Stimulated activated naive CD8-positive, alpha-beta T cell treated with anti-CD3 and anti-CD28 coated beads, Interleukin-15, amount 100 ng/mL, for 72 hours (primary cell): ENCODE results near the gene VOPP1.

ENCODE experiments used
- ATAC-seq: fragments of 150-1000 bp; cut with Tn5 transposase; 2 replicates; pipeline ENCODE4 v1.10.0; 2021; ENCODE audit warnings: mild to moderate bottlenecking, moderate library complexity
- DNase-seq, 2 donors: peaks; one replicate each; pipeline ENCODE4 v3.0.0; 2021 to 2022
- H3K27ac Mint-ChIP-seq, 2 donors: one replicate each; pipeline ENCODE4 v1.8.0; 2022; ENCODE audit warnings: mild to moderate bottlenecking in 2 of 2, mixed read lengths in 2 of 2, moderate library complexity in 2 of 2
- H3K27me3 Mint-ChIP-seq: one replicate; pipeline ENCODE4 v1.8.0; 2022; ENCODE audit warnings: mixed read lengths
- H3K4me1 Mint-ChIP-seq: one replicate; pipeline ENCODE4 v1.8.0; 2022; ENCODE audit warnings: mild to moderate bottlenecking, mixed read lengths
- H3K4me3 Mint-ChIP-seq, 2 donors: one replicate each; pipeline ENCODE4 v1.8.0; 2022; ENCODE audit warnings: mild to moderate bottlenecking in 2 of 2, mixed read lengths in 2 of 2, moderate library complexity in 1 of 2
- H3K9me3 Mint-ChIP-seq, 2 donors: one replicate each; pipeline ENCODE4 v1.8.0; 2022; ENCODE audit warnings: mixed read lengths in 2 of 2

The VOPP1 gene

GRCh38 chr7:55569797-55570196 is 2.5 kb downstream of the VOPP1 start:
- H3K27ac Mint-ChIP-seq = peak overlapping the region; percentile 70 to 90
- ATAC-seq (peak; percentile 70), DNase-seq (peak; percentile 36 to 62)
- H3K4me3 Mint-ChIP-seq = peak overlapping the region; percentile 90 to 94
- H3K27me3 Mint-ChIP-seq = no peaks in the 10 kb centered on the region
- H3K9me3 Mint-ChIP-seq = no peaks in the 10 kb centered on the region
- peaks cover 85% of the 10 kb centered on the region for H3K4me1 Mint-ChIP-seq

DNA sequence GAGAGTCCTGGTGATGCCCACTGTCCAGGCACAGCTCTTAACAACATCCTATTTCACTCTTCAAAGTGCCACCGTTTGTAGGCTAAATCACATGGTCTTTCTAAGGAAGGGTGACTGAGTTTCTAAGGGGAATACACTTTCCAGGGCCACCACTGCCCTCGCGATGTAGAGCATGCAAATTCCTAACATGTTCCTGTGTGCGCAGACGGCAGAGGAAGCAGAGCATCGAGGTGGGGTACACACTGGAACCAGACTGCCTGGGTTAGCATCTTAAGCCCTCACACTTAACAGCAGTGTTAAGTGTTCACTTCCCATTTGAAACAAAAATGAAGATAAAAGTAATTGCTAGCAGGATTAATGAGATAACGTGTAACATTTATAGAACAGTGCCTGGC is 3.0 kb downstream of the VOPP1 start:
- Mint-ChIP-seq H3K9me3 (no peaks in the 10 kb centered on the region), H3K27ac (peak overlapping the region; percentile 77 to 90), H3K27me3 (no peaks in the 10 kb centered on the region), H3K4me3 (peak overlapping the region; percentile 90 to 94), H3K4me1 (peaks cover 86% of the 10 kb centered on the region)
- ATAC-seq (no peak), DNase-seq (no peak)

DNA sequence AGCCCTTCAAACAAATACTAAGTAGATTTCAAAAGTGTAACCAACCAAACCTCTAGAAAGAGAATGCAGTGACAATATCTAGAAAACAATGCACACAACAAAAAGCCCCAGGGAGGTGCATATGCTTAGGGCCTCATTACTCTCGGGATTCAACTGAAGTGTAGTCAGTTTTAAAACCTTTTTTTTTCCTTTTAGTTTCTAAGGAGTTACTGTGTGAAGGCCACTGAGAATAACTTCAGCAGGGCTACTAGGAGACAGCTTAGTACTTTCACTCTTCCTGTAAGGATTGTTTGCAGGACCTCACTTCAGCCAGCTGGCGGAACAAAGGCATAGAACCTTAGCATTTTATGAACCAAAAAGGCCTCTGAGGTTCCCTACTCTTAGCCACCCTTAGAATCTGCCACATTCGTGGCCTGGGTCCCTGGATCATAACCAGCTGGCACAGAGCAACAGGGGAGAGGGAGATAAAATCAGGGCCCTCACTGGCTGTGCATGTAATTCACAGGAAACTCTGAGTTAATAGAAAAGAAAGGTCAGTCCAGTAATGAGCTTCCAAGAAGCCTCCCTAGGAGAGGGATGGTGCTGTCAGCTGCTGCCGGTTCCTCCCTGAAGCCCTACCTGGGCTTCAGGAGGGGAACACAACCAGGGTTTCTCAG is 3.6 kb downstream of the VOPP1 start:
- H3K9me3 Mint-ChIP-seq = no peaks in the 10 kb centered on the region
- ATAC-seq (no peak), DNase-seq (no peak)
- no peaks in the 10 kb centered on the region for H3K27me3 Mint-ChIP-seq
- H3K4me1 Mint-ChIP-seq = peaks cover 86% of the 10 kb centered on the region
- H3K4me3 Mint-ChIP-seq = peak overlapping the region; percentile 90 to 94
- peak overlapping the region; percentile 36 to 77 for H3K27ac Mint-ChIP-seq

GRCh38 chr7:55567571-55567970 is 4.7 kb downstream of the VOPP1 start:
- Mint-ChIP-seq H3K27me3 (no peaks in the 10 kb centered on the region), H3K27ac (peak overlapping the region in 1 of 2 donors; percentile 12), H3K4me1 (peaks cover 78% of the 10 kb centered on the region), H3K9me3 (no peaks in the 10 kb centered on the region), H3K4me3 (peak overlapping the region; percentile 65 to 90)
- ATAC-seq (no peak), DNase-seq (peak in 1 of 2 donors; percentile 31)

DNA sequence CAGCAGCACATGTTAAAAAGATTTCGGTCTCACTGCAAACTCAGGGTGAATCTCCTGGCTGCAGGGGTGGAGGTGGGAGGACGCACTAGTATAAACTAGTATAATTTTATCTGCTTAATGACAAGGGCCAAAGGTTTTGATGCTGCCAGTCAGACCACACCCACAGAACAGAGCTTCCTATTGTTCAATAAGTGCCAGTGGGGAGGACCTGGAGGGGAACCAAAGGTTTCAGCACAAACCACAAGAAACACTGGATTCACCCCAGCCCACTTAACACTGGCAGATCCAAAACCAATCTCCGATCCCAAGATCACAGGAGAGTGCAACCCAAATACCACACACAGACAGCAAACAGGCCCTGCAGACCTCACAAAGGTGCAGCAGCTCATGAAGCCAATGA is 6.6 kb downstream of the VOPP1 start:
- no peaks in the 10 kb centered on the region for H3K27me3 Mint-ChIP-seq
- no peaks in the 10 kb centered on the region for H3K9me3 Mint-ChIP-seq
- H3K4me1 Mint-ChIP-seq = peaks cover 92% of the 10 kb centered on the region
- DNase-seq = no peak
- peak overlapping the region; percentile 32 to 50 for H3K4me3 Mint-ChIP-seq
- ATAC-seq = no peak
- H3K27ac Mint-ChIP-seq = no peak overlapping the region

GRCh38 chr7:55563596-55564325 is 8.5 kb downstream of the VOPP1 start:
- no peak overlapping the region for H3K4me3 Mint-ChIP-seq
- no peak for DNase-seq
- no peak overlapping the region for H3K27ac Mint-ChIP-seq

DNA sequence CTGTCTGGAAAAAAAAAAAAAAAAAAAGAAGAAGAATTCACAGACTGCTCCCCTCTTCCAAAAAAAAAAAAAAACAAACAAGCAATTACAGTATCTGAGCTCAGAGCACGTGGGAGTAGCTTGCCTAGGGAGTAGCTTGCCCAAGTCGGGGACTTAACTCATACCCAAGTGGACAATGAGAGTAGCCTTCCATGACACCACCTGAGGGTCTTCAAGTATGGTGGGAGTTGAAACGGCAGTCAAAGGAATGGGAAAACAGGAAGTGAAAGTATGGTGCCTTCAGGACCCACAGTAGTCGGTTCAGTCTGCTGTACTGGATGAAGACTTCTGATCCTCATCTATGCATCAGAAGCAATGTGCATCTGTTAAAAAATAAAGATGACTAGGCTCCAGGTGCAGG is 10.6 kb downstream of the VOPP1 start:
- Mint-ChIP-seq H3K9me3 (no peaks in the 10 kb centered on the region), H3K27ac (peak overlapping the region in 1 of 2 donors; percentile 71), H3K4me1 (peaks cover 92% of the 10 kb centered on the region), H3K27me3 (no peaks in the 10 kb centered on the region), H3K4me3 (no peak overlapping the region)
- ATAC-seq (no peak), DNase-seq (no peak)

More at GRCh38 chr7:55563596-55564325, 8.5 kb downstream of the VOPP1 start:
- Mint-ChIP-seq H3K27me3 (no peaks in the 10 kb centered on the region), H3K4me1 (peaks cover 92% of the 10 kb centered on the region), H3K9me3 (no peaks in the 10 kb centered on the region)
- no peak for ATAC-seq

GRCh38 chr7:55558962-55559920 is 13.1 kb downstream of the VOPP1 start:
- H3K27ac Mint-ChIP-seq = no peak overlapping the region
- H3K4me3 Mint-ChIP-seq = no peak overlapping the region
- H3K9me3 Mint-ChIP-seq = no peaks in the 10 kb centered on the region
- no peak for DNase-seq
- H3K27me3 Mint-ChIP-seq = no peaks in the 10 kb centered on the region
- no peak for ATAC-seq
- peaks cover 92% of the 10 kb centered on the region for H3K4me1 Mint-ChIP-seq

GRCh38 chr7:55557666-55558188 is 14.6 kb downstream of the VOPP1 start:
- peak overlapping the region; percentile 75 to 78 for H3K27ac Mint-ChIP-seq
- ATAC-seq (peak; percentile 89), DNase-seq (peak in 1 of 2 donors; percentile 56)
- H3K27me3 Mint-ChIP-seq = no peaks in the 10 kb centered on the region
- no peaks in the 10 kb centered on the region for H3K9me3 Mint-ChIP-seq
- peak overlapping the region; percentile 46 to 63 for H3K4me3 Mint-ChIP-seq
- H3K4me1 Mint-ChIP-seq = peaks cover 93% of the 10 kb centered on the region

- no peak for DNase-seq
- no peaks in the 10 kb centered on the region for H3K27me3 Mint-ChIP-seq
- peaks cover 92% of the 10 kb centered on the region for H3K4me1 Mint-ChIP-seq
- H3K9me3 Mint-ChIP-seq = no peaks in the 10 kb centered on the region
- no peak overlapping the region for H3K27ac Mint-ChIP-seq
- ATAC-seq = no peak
- H3K4me3 Mint-ChIP-seq = peak overlapping the region in 1 of 2 donors; percentile 30
Observed at GRCh38 chr7:55556492-55556891, 15.8 kb downstream of the VOPP1 start.

GRCh38 chr7:55556031-55556430 is 16.3 kb downstream of the VOPP1 start:
- Mint-ChIP-seq H3K9me3 (no peaks in the 10 kb centered on the region), H3K27ac (no peak overlapping the region), H3K27me3 (no peaks in the 10 kb centered on the region), H3K4me3 (peak overlapping the region in 1 of 2 donors; percentile 30), H3K4me1 (peaks cover 92% of the 10 kb centered on the region)
- ATAC-seq (no peak), DNase-seq (no peak)

DNA sequence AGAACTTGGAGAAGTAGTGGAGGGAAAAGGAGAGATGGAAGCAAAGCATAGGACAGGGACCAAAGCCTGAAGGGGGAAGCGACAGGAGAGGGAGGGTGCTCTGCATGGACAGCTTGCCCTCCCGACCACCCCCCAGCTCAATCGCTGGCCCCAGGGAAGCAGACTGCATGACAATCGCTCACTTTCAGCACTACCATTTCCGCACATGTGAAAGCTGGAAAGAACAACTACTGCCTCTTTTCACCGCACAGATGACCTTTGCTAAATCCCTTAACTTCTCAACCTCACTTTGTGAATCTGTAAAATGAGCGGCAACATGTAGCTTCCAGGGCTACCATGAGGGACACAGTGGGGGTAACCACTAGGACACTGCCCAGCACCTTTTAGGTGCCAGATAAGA is 17.1 kb downstream of the VOPP1 start:
- DNase-seq = no peak
- Mint-ChIP-seq H3K9me3 (no peaks in the 10 kb centered on the region), H3K4me1 (peaks cover 84% of the 10 kb centered on the region), H3K27ac (no peak overlapping the region), H3K4me3 (no peak overlapping the region), H3K27me3 (no peaks in the 10 kb centered on the region)
- no peak for ATAC-seq

GRCh38 chr7:55554038-55554437 is 18.3 kb downstream of the VOPP1 start:
- ATAC-seq = no peak

GRCh38 chr7:55553024-55553345 is 19.3 kb downstream of the VOPP1 start:
- Mint-ChIP-seq H3K9me3 (no peaks in the 10 kb centered on the region), H3K27me3 (no peaks in the 10 kb centered on the region), H3K4me1 (peaks cover 83% of the 10 kb centered on the region), H3K27ac (no peak overlapping the region), H3K4me3 (no peak overlapping the region)
- ATAC-seq (no peak), DNase-seq (no peak)

More at GRCh38 chr7:55554038-55554437, 18.3 kb downstream of the VOPP1 start:
- Mint-ChIP-seq H3K9me3 (no peaks in the 10 kb centered on the region), H3K4me3 (no peak overlapping the region), H3K27me3 (no peaks in the 10 kb centered on the region), H3K4me1 (peaks cover 83% of the 10 kb centered on the region), H3K27ac (no peak overlapping the region)
- no peak for DNase-seq

DNA sequence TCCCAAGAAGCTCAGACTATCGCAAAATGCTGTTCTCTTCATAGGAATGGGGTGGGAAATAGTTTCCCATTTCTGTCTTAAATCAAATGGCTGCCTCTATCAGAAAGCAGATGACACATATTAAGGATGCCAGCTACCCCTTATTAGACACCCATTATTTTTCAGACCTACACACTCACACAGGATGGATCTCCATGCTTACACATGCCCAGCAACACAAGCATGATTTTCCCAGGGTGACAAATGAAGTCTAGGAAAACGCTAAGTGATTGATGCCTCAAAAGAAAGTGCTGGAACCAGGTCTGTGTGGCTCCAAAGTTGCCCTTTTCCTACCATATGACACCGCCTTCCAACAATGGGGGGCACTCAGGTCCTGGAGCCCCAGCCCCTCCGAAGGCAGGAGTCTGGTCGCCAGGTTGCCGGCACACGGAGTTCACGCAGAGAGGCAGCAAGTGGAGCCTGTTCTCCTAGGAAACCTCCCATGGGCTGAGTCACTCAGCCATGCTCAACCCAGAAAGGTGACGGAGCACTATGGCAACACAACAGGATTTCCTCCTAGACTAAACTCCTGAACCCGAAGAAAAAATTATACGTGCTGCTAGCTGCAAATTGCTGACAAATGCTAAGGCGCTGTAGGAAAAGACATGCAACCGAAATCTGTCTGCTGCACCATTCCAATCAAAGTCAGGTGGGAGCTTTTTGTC is 19.8 kb downstream of the VOPP1 start:
- H3K9me3 Mint-ChIP-seq = no peaks in the 10 kb centered on the region
- no peak overlapping the region for H3K4me3 Mint-ChIP-seq
- H3K27ac Mint-ChIP-seq = no peak overlapping the region
- DNase-seq = no peak
- H3K4me1 Mint-ChIP-seq = peaks cover 83% of the 10 kb centered on the region
- no peaks in the 10 kb centered on the region for H3K27me3 Mint-ChIP-seq
- no peak for ATAC-seq
